Endothelial cell of umbilical vein (primary cell): ENCODE data around the gene NSD1. TPM values are rescaled to one million over a fixed set of nuclear protein-coding genes. Genes with fewer than 3 reads are reported as not detected.

ENCODE experiments used
- BruUV-seq: library from RNA; stranded (reverse); fragments of 400-500 nt; replicated peaks from 2 replicates; lab custom pipeline; 2021; lab: Mats Ljungman, UMichigan
- CTCF ChIA-PET: fragments of 300-600, 350-600 bp; sonication (Branson Sonifier 250); formaldehyde crosslinking; loops from one replicate; lab custom pipeline; 2021; ENCODE audit warnings: antibody characterized with exemption, inconsistent platforms; lab: Charles Lee
- POLR2A ChIA-PET: fragments of 300-600, 350-600 bp; sonication (Branson Sonifier 250); formaldehyde crosslinking; loops from one replicate; lab custom pipeline; 2021; ENCODE audit warnings: antibody characterized with exemption, inconsistent platforms; lab: Charles Lee
- DNase-seq: peaks from one replicate; pipeline ENCODE4 v3.0.0-alpha.2; 2011; ENCODE audit warnings: low read depth, low spot score
- FAIRE-seq: peaks from 2 replicates; lab custom pipeline; 2011; peaks lifted over from hg19 to GRCh38; lab: Jason Lieb, UNC
- H2AFZ ChIP-seq: 2 replicates; pipeline ENCODE4 v1.6.0; 2012; ENCODE audit warnings: low read depth, low read length, control low read depth, inconsistent platforms
- H3K27ac ChIP-seq: 2 replicates; pipeline ENCODE4 v1.5.1; 2011; ENCODE audit warnings: low read depth, mild to moderate bottlenecking, control low read depth, low read length, moderate library complexity; ENCODE audit not compliant: insufficient read depth
- H3K27me3 ChIP-seq, 2 experiments: 2 replicates each; pipeline versions ENCODE4 v1.6.0 to v1.6.1; 2011; ENCODE audit warnings: low read length in 2 of 2, mixed read lengths in 1 of 2; ENCODE audit not compliant: control insufficient read depth in 2 of 2, insufficient read depth in 2 of 2
- H3K36me3 ChIP-seq, 2 experiments: 2 replicates in 1 of 2; 3 replicates in 1 of 2; pipeline ENCODE4 v1.5.1; 2011; ENCODE audit warnings: low read length in 2 of 2, mild to moderate bottlenecking in 1 of 2, moderate library complexity in 1 of 2; ENCODE audit not compliant: control insufficient read depth in 2 of 2, insufficient read depth in 2 of 2; ENCODE audit errors: extremely low read depth in 1 of 2
- H3K4me1 ChIP-seq: 3 replicates; pipeline ENCODE4 v1.5.1; 2011; ENCODE audit warnings: mild to moderate bottlenecking, low read length; ENCODE audit not compliant: control insufficient read depth, insufficient read depth; ENCODE audit errors: extremely low read depth
- H3K4me2 ChIP-seq: 2 replicates; pipeline ENCODE4 v1.6.1; 2011; ENCODE audit warnings: low read length, control low read depth, mixed read lengths; ENCODE audit not compliant: insufficient read depth
- H3K4me3 ChIP-seq, 3 experiments: fragments of 200-600 bp in 1 of 3; sonication (generic), shearing (Covaris generic) in 1 of 3; replicated peaks in 1 of 3; 2 replicates each; pipeline ENCODE4 v1.5.1; 2011 to 2016; ENCODE audit warnings: control low read depth in 3 of 3, low read length in 3 of 3, mild to moderate bottlenecking in 2 of 3, inconsistent platforms in 1 of 3, low read depth in 1 of 3, moderate library complexity in 1 of 3; ENCODE audit not compliant: insufficient read depth in 1 of 3
- H3K79me2 ChIP-seq: 2 replicates; pipeline ENCODE4 v1.6.0; 2012; ENCODE audit warnings: low read length, inconsistent platforms; ENCODE audit not compliant: control insufficient read depth, insufficient read depth
- H3K9ac ChIP-seq: replicated peaks from 2 replicates; pipeline ENCODE3; 2011; ENCODE audit warnings: low read length, control low read depth; ENCODE audit not compliant: insufficient read depth; ENCODE audit errors: extremely low read depth
- H3K9me1 ChIP-seq: replicated peaks from 3 replicates; pipeline ENCODE4 v1.6.0; 2011; ENCODE audit warnings: mild to moderate bottlenecking, low read length; ENCODE audit not compliant: control insufficient read depth, insufficient read depth; ENCODE audit errors: extremely low read depth
- H3K9me3 ChIP-seq: replicated peaks from 2 replicates; pipeline ENCODE4 v1.5.1; 2012; ENCODE audit warnings: low read length, inconsistent platforms; ENCODE audit not compliant: control insufficient read depth, insufficient read depth
- H4K20me1 ChIP-seq: replicated peaks from 2 replicates; pipeline ENCODE3; 2011; ENCODE audit warnings: mild to moderate bottlenecking, low read length; ENCODE audit not compliant: control insufficient read depth, insufficient read depth; ENCODE audit errors: extremely low read depth
- EZH2 ChIP-seq: IDR thresholded peaks from 2 replicates; pipeline ENCODE4 v1.6.1; 2012; ENCODE audit warnings: borderline replicate concordance, low read depth, mild to moderate bottlenecking, moderate library complexity, low read length, inconsistent platforms; ENCODE audit not compliant: severe bottlenecking
- FOS ChIP-seq: IDR thresholded peaks from 2 replicates; pipeline ENCODE4 v1.6.1; 2011; ENCODE audit warnings: mild to moderate bottlenecking, low read length, moderate library complexity, borderline replicate concordance; ENCODE audit not compliant: insufficient read depth
- GATA2 ChIP-seq: IDR thresholded peaks from 2 replicates; pipeline ENCODE4 v1.7.0; 2011; ENCODE audit warnings: low read depth, mild to moderate bottlenecking, moderate library complexity, mixed read lengths, low read length; ENCODE audit not compliant: insufficient read length, insufficient read depth
- JUN ChIP-seq: IDR thresholded peaks from 2 replicates; pipeline ENCODE4 v1.6.1; 2011; ENCODE audit warnings: borderline replicate concordance, low read depth; ENCODE audit not compliant: insufficient read length, insufficient read depth
- MAX ChIP-seq: IDR thresholded peaks from 2 replicates; pipeline ENCODE4 v1.6.1; 2011; ENCODE audit not compliant: insufficient read depth, insufficient read length
- MYC ChIP-seq: IDR thresholded peaks from one replicate; pipeline ENCODE4 v1.6.1; 2011; ENCODE audit warnings: mild to moderate bottlenecking, low read depth, low read length
- POLR2A ChIP-seq: IDR thresholded peaks from 2 replicates; pipeline ENCODE4 v1.6.1; 2012; ENCODE audit warnings: low read depth, mild to moderate bottlenecking, control low read depth, low read length
- POLR2AphosphoS5 ChIP-seq: IDR thresholded peaks from 2 replicates; pipeline ENCODE4 v1.6.1; 2012; ENCODE audit warnings: low read depth, mild to moderate bottlenecking, control low read depth, low read length, moderate library complexity; ENCODE audit not compliant: insufficient read depth
- dilution Hi-C: fragments of 300-500 bp; cut with MboI; formaldehyde crosslinking; loops from one replicate; pipeline ENCODE4 v1.15.0; 2019; ENCODE audit warnings: low sequenced_read_pairs; ENCODE audit not compliant: extremely low pct_ligation_motif_present
- intact Hi-C: fragments of 100-400 bp; cut with micrococcal nuclease; formaldehyde crosslinking; loops from one replicate; pipeline ENCODE4 v1.10.0; 2022
- polyA plus RNA-seq, 4 experiments: library from polyadenylated mRNA; depleted of rRNA in 3 of 4; stranded (reverse) in 3 of 4; unstranded in 1 of 4; fragments of >200 nt; gene quantifications; 2 replicates each; pipeline versions ENCODE4 v1.2.1 to v1.2.3, GENCODE V29; 2011 to 2012; ENCODE audit warnings: missing spikeins in 1 of 4
- total RNA-seq: library from RNA; stranded (reverse); gene quantifications from 2 replicates; pipeline ENCODE4 v1.2.3, GENCODE V29; 2021

The NSD1 gene
- total and polyA plus RNA-seq, 2 donors (not counting 3 experiments of a cell fraction or from before 2014, with no cell fraction given): 14.4 to 90.4 TPM

GRCh38 chr5:177220576-177220975 lies 87.0 kb downstream of the NSD1 start:
- Histone ChIP-seq H3K4me1 (no peaks in the 10 kb centered on the region), H3K9ac (no peak overlapping the region), H4K20me1 (no peaks in the 10 kb centered on the region), H2AFZ (no peak overlapping the region), H3K9me1 (peaks cover 2% of the 10 kb centered on the region), H3K79me2 (peaks cover 70% of the 10 kb centered on the region), H3K4me3 (no peak overlapping the region), H3K4me2 (no peak overlapping the region), H3K27me3 (no peaks in the 10 kb centered on the region), H3K36me3 (peaks cover 0 to 2% of the 10 kb centered on the region in 2 experiments), H3K9me3 (no peaks in the 10 kb centered on the region), H3K27ac (no peak overlapping the region)
- ChIA-PET POLR2A (no interaction called here), CTCF (no interaction called here)
- no peak for TF ChIP-seq MYC
- TF ChIP-seq POLR2AphosphoS5: no peak
- TF ChIP-seq JUN: no peak
- no peak for TF ChIP-seq FOS
- TF ChIP-seq MAX: no peak
- TF ChIP-seq EZH2: no peak
- TF ChIP-seq POLR2A: no peak
- no peak for TF ChIP-seq GATA2
- intact Hi-C loops (no loop called here), dilution Hi-C loops (no loop called here)
- no peak for DNase-seq
- FAIRE-seq: no peak
- no TSS peak for BruUV-seq

- intact Hi-C loops: no loop called here
- POLR2A ChIA-PET: no interaction called here
- Histone ChIP-seq H2AFZ (no peak overlapping the region), H3K36me3 (peaks cover 0 to 2% of the 10 kb centered on the region in 2 experiments), H3K27me3 (no peaks in the 10 kb centered on the region), H3K9me3 (no peaks in the 10 kb centered on the region), H3K4me2 (no peak overlapping the region), H3K79me2 (peaks cover 70% of the 10 kb centered on the region), H3K4me1 (no peaks in the 10 kb centered on the region), H3K4me3 (no peak overlapping the region), H3K9me1 (peaks cover 2% of the 10 kb centered on the region), H3K9ac (no peak overlapping the region), H3K27ac (no peak overlapping the region), H4K20me1 (no peaks in the 10 kb centered on the region)
- FAIRE-seq (no peak), DNase-seq (no peak)
- no TSS peak for BruUV-seq
- CTCF ChIA-PET: no interaction called here
- no peak for TF ChIP-seq JUN
- dilution Hi-C loops: no loop called here
Observed at GRCh38 chr5:177222269-177222668, 88.7 kb downstream of the NSD1 start.
